ENCODE data around the gene SPRYD7. TPM values are rescaled to one million over a fixed set of nuclear protein-coding genes. Genes with fewer than 3 reads are reported as not detected.
"Not testable (repeated sequence)": the region's sequence is repeated elsewhere in the genome, so short reads cannot be mapped to it uniquely, and the experiment has no call there.

SPRYD7 gene
- total and polyA plus RNA-seq, 4 donors = 7.4 to 26.5 (median 21.6) TPM

DNA sequence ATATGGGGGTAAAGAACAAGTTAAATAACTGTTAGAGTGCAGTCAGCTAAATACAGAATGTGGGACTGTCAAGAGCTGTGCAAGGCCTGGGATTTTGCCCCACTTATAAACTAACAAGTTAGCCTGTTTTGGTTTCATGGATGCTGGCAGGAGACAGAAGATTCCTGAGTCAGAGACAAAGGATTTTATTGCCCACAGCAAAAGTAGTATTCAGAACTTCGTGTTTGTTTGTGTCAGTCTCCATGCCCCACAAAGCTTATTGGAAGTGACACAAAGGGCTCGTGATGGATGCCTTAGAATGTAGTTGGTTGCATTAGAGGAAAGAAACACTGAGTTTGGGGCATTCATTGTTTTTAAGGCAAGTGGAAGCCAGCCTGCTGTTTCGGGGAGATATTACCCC is 22.2 kb upstream of the SPRYD7 start:
- H3K27me3 ChIP-seq (ENCODE audit: control insufficient read depth, insufficient read depth, low read length) = no peaks in the 10 kb centered on the region
- DNase-seq (ENCODE audit: low read depth in 4 of 6, low spot score in 6 of 6) = peak in 3 of 6 donors; percentile 37 to 69 (median 52)
- H3K36me3 ChIP-seq (ENCODE audit: control insufficient read depth, insufficient read depth, low read length) = no peaks in the 10 kb centered on the region
- H3K4me3 ChIP-seq (ENCODE audit: low read depth, low read length) = no peak overlapping the region
- peaks cover 6% of the 10 kb centered on the region for H3K9me3 ChIP-seq (ENCODE audit: control insufficient read depth, insufficient read depth, low read length)
- H3K27ac ChIP-seq (ENCODE audit: low read depth, low read length) = no peak overlapping the region
- WGBS (ENCODE audit: insufficient coverage) = 22% methylated on average over 3 of the region's 3 CpGs
- peaks cover 3% of the 10 kb centered on the region for H3K4me1 ChIP-seq (ENCODE audit: control insufficient read depth, insufficient read depth, low read length)

DNA sequence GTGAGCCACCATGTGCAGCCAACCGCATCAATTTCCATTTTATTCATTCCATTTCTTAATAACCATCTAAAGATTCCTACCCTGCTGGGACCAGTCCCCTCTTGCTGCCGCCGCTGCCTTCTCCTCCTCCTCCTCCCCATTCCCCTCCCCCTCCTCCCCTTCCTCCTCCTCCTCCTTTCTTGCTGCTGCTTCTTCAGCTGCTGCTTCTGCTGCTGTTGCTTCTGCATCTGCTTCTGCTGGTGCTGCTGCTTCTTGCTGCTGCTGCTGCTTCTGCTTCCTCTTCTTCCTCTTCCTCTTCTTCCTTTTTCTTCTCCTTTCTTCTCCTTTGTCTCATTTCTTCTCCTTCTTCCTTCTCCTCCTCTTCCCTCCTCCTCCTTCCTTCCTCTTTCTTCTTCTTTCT is 20.0 kb upstream of the SPRYD7 start:
- Histone ChIP-seq H3K27ac (ENCODE audit: low read depth, low read length) (no peak overlapping the region), H3K27me3 (ENCODE audit: control insufficient read depth, insufficient read depth, low read length) (no peaks in the 10 kb centered on the region), H3K4me3 (ENCODE audit: low read depth, low read length) (no peak overlapping the region), H3K36me3 (ENCODE audit: control insufficient read depth, insufficient read depth, low read length) (no peaks in the 10 kb centered on the region), H3K9me3 (ENCODE audit: control insufficient read depth, insufficient read depth, low read length) (peaks cover 6% of the 10 kb centered on the region), H3K4me1 (ENCODE audit: control insufficient read depth, insufficient read depth, low read length) (peaks cover 3% of the 10 kb centered on the region)
- 79% methylated on average over 3 of the region's 3 CpGs for WGBS (ENCODE audit: insufficient coverage)
- DNase-seq (ENCODE audit: low read depth in 4 of 6, low spot score in 6 of 6) = no peak

- H3K4me1 ChIP-seq (ENCODE audit: control insufficient read depth, insufficient read depth, low read length) = peaks cover 3% of the 10 kb centered on the region
- no peak overlapping the region for H3K4me3 ChIP-seq (ENCODE audit: low read depth, low read length)
- no peak overlapping the region for H3K27ac ChIP-seq (ENCODE audit: low read depth, low read length)
- peaks cover 6% of the 10 kb centered on the region for H3K9me3 ChIP-seq (ENCODE audit: control insufficient read depth, insufficient read depth, low read length)
- no peaks in the 10 kb centered on the region for H3K27me3 ChIP-seq (ENCODE audit: control insufficient read depth, insufficient read depth, low read length)
- H3K36me3 ChIP-seq (ENCODE audit: control insufficient read depth, insufficient read depth, low read length) = no peaks in the 10 kb centered on the region
- no peak for DNase-seq (ENCODE audit: low read depth in 4 of 6, low spot score in 6 of 6)
- WGBS (ENCODE audit: insufficient coverage) = 86% methylated on average over 2 of the region's 2 CpGs
Observed at GRCh38 chr13:49954674-49955455, 18.7 kb upstream of the SPRYD7 start.

DNA sequence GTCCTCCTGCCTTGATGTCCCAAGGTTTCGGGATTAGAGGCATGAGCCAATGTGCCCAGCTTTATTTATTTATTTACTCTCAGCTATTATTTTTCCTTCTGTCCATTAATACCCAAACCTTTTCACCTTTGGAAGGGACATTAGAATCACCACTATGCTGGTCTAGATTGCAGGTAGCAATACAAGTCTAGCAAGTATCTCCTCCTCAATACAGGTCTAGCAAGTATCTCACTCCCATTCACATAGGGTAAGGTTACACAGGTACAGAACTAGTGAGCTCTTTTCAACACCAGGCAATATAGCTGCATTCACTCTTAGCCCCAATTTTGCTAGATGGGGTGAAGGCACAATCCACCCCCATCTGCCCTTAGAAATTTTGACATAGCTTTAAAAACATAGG is 17.4 kb upstream of the SPRYD7 start:
- no peak overlapping the region for H3K27ac ChIP-seq (ENCODE audit: low read depth, low read length)
- peaks cover 3% of the 10 kb centered on the region for H3K4me1 ChIP-seq (ENCODE audit: control insufficient read depth, insufficient read depth, low read length)
- no peaks in the 10 kb centered on the region for H3K27me3 ChIP-seq (ENCODE audit: control insufficient read depth, insufficient read depth, low read length)
- no peak for DNase-seq (ENCODE audit: low read depth in 4 of 6, low spot score in 6 of 6)
- no peaks in the 10 kb centered on the region for H3K36me3 ChIP-seq (ENCODE audit: control insufficient read depth, insufficient read depth, low read length)
- no peak overlapping the region for H3K4me3 ChIP-seq (ENCODE audit: low read depth, low read length)
- H3K9me3 ChIP-seq (ENCODE audit: control insufficient read depth, insufficient read depth, low read length) = no peaks in the 10 kb centered on the region
- WGBS (ENCODE audit: insufficient coverage) = no CpG with 5 or more reads among the region's 1 CpG

- 90% methylated on average over 2 of the region's 7 CpGs for WGBS (ENCODE audit: insufficient coverage)
- no peak overlapping the region for H3K4me3 ChIP-seq (ENCODE audit: low read depth, low read length)
- no peaks in the 10 kb centered on the region for H3K9me3 ChIP-seq (ENCODE audit: control insufficient read depth, insufficient read depth, low read length)
- no peak overlapping the region for H3K27ac ChIP-seq (ENCODE audit: low read depth, low read length)
- H3K36me3 ChIP-seq (ENCODE audit: control insufficient read depth, insufficient read depth, low read length) = no peaks in the 10 kb centered on the region
- no peaks in the 10 kb centered on the region for H3K27me3 ChIP-seq (ENCODE audit: control insufficient read depth, insufficient read depth, low read length)
- H3K4me1 ChIP-seq (ENCODE audit: control insufficient read depth, insufficient read depth, low read length) = no peaks in the 10 kb centered on the region
- DNase-seq (ENCODE audit: low read depth in 4 of 6, low spot score in 6 of 6) = no peak
Observed at GRCh38 chr13:49951754-49952535, 15.8 kb upstream of the SPRYD7 start.

DNA sequence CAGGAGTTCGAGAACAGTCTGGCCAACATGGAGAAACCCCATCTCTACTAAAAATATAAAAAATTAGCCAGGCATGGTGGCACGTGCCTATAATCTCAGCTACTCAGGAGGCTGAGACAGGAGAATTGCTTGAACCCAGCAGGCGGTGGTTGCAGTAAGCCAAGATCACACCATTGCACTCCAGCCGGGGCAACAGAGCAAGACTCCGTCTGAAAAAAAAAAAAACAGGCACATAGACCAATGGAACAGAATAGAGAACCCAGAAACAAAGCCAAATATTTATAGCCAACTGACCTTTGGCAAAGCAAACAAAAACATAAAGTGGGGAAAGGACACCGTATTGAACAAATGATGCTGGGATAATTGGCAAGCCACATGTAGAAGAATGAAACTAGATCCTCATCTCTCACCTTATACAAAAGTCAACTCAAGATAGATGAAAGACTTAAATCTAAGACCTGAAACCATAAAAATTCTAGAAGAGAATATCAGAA is 12.7 kb upstream of the SPRYD7 start:
- H3K36me3 ChIP-seq (ENCODE audit: control insufficient read depth, insufficient read depth, low read length); H3K27ac ChIP-seq (ENCODE audit: low read depth, low read length); H3K27me3 ChIP-seq (ENCODE audit: control insufficient read depth, insufficient read depth, low read length); DNase-seq (ENCODE audit: low read depth in 4 of 6, low spot score in 6 of 6); H3K4me1 ChIP-seq (ENCODE audit: control insufficient read depth, insufficient read depth, low read length); H3K4me3 ChIP-seq (ENCODE audit: low read depth, low read length); H3K9me3 ChIP-seq (ENCODE audit: control insufficient read depth, insufficient read depth, low read length): not testable (repeated sequence)
- 94% methylated on average over 4 of the region's 6 CpGs for WGBS (ENCODE audit: insufficient coverage)

DNA sequence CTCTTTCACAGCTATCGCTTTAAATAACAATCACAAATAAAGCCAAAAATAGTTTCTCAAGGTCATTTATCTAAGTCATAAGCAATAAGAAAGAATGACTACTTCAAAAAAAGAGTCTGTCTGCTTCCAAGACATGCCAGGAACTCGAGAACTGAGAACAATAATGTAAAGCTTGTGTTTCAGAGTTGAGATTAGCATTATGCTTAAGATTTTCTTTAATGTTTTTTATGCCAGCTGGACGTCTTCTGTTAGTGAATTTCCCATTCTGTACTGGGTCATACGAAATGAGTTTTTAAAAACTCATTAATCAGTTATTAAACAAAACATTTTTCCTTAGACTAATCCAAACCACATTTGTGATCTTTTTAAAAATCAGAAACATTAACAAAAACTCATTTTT is 3.2 kb upstream of the SPRYD7 start:
- Histone ChIP-seq H3K27me3 (ENCODE audit: control insufficient read depth, insufficient read depth, low read length) (no peaks in the 10 kb centered on the region), H3K27ac (ENCODE audit: low read depth, low read length) (no peak overlapping the region), H3K9me3 (ENCODE audit: control insufficient read depth, insufficient read depth, low read length) (no peaks in the 10 kb centered on the region), H3K36me3 (ENCODE audit: control insufficient read depth, insufficient read depth, low read length) (no peaks in the 10 kb centered on the region), H3K4me3 (ENCODE audit: low read depth, low read length) (no peak overlapping the region), H3K4me1 (ENCODE audit: control insufficient read depth, insufficient read depth, low read length) (peaks cover 10% of the 10 kb centered on the region)
- no CpG with 5 or more reads among the region's 4 CpGs for WGBS (ENCODE audit: insufficient coverage)
- DNase-seq (ENCODE audit: low read depth in 4 of 6, low spot score in 6 of 6) = no peak

DNA sequence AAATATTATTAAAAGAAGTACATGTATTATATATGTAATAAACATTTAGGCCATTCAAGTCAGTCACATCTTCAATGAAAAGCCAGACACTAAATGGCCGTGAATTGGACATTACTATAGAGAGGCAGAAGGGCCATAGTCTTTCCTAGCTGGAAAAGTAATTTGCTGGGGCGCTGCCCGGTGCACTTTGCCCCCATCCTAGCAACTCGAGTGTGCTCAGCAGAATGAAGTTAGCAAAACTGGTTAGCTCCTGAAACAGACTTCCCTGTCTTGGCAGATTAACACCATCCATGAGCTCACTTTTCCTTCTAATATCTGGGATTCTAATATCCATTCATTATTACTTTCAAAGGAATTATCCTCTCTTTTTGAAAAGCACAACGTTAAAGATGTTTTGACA is 2.8 kb upstream of the SPRYD7 start:
- Histone ChIP-seq H3K9me3 (ENCODE audit: control insufficient read depth, insufficient read depth, low read length) (no peaks in the 10 kb centered on the region), H3K36me3 (ENCODE audit: control insufficient read depth, insufficient read depth, low read length) (no peaks in the 10 kb centered on the region), H3K27ac (ENCODE audit: low read depth, low read length) (no peak overlapping the region), H3K27me3 (ENCODE audit: control insufficient read depth, insufficient read depth, low read length) (no peaks in the 10 kb centered on the region), H3K4me3 (ENCODE audit: low read depth, low read length) (no peak overlapping the region), H3K4me1 (ENCODE audit: control insufficient read depth, insufficient read depth, low read length) (peaks cover 10% of the 10 kb centered on the region)
- DNase-seq (ENCODE audit: low read depth in 4 of 6, low spot score in 6 of 6) = peak in 2 of 6 donors; percentile 4 to 70
- WGBS (ENCODE audit: insufficient coverage) = 39% methylated on average over 3 of the region's 5 CpGs

- Histone ChIP-seq H3K4me1 (ENCODE audit: control insufficient read depth, insufficient read depth, low read length) (peaks cover 10% of the 10 kb centered on the region), H3K9me3 (ENCODE audit: control insufficient read depth, insufficient read depth, low read length) (no peaks in the 10 kb centered on the region), H3K27ac (ENCODE audit: low read depth, low read length) (no peak overlapping the region), H3K4me3 (ENCODE audit: low read depth, low read length) (no peak overlapping the region), H3K36me3 (ENCODE audit: control insufficient read depth, insufficient read depth, low read length) (no peaks in the 10 kb centered on the region), H3K27me3 (ENCODE audit: control insufficient read depth, insufficient read depth, low read length) (no peaks in the 10 kb centered on the region)
- WGBS (ENCODE audit: insufficient coverage) = 72% methylated on average over 5 of the region's 5 CpGs
- DNase-seq (ENCODE audit: low read depth in 4 of 6, low spot score in 6 of 6) = no peak
Observed at GRCh38 chr13:49938314-49938713, 2.2 kb upstream of the SPRYD7 start.

DNA sequence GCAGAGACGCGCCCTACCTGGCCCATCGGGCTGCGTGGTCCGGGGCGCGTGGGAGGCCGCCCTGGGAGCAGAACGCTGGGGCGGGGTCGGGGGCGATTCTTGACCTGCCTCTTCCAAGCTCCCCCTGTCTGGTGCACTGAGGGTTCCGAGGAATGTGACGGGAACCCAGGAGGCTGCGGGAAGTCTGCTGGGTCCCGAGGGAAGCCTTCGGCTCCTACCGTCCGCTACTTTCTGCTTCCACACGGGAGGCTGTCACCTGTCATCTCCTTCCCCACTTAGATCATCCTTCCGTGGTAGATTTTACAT is 781 bp upstream of the SPRYD7 start:
- Histone ChIP-seq H3K27me3 (ENCODE audit: control insufficient read depth, insufficient read depth, low read length) (no peaks in the 10 kb centered on the region), H3K4me3 (ENCODE audit: low read depth, low read length) (peak overlapping the region; percentile 91), H3K36me3 (ENCODE audit: control insufficient read depth, insufficient read depth, low read length) (no peaks in the 10 kb centered on the region), H3K27ac (ENCODE audit: low read depth, low read length) (no peak overlapping the region), H3K9me3 (ENCODE audit: control insufficient read depth, insufficient read depth, low read length) (no peaks in the 10 kb centered on the region), H3K4me1 (ENCODE audit: control insufficient read depth, insufficient read depth, low read length) (peaks cover 10% of the 10 kb centered on the region)
- WGBS (ENCODE audit: insufficient coverage) = 0% methylated on average over 21 of the region's 21 CpGs
- no peak for DNase-seq (ENCODE audit: low read depth in 4 of 6, low spot score in 6 of 6)
